Stimulated activated CD8-positive, alpha-beta memory T cell treated with anti-CD3 and anti-CD28 coated beads, Interleukin-12 subunit alpha, Interleukin-12 subunit beta, amount 100 ng/mL, for 24 hours (primary cell): ENCODE measurements around the gene UBQLN4.
"Not testable (repeated sequence)": the region's sequence is repeated elsewhere in the genome, so short reads cannot be mapped to it uniquely, and the experiment has no call there.

ENCODE experiments used
- DNase-seq: peaks from one replicate; pipeline ENCODE4 v3.0.0-alpha.2; 2020; ENCODE audit errors: extremely low read depth

UBQLN4 gene

DNA sequence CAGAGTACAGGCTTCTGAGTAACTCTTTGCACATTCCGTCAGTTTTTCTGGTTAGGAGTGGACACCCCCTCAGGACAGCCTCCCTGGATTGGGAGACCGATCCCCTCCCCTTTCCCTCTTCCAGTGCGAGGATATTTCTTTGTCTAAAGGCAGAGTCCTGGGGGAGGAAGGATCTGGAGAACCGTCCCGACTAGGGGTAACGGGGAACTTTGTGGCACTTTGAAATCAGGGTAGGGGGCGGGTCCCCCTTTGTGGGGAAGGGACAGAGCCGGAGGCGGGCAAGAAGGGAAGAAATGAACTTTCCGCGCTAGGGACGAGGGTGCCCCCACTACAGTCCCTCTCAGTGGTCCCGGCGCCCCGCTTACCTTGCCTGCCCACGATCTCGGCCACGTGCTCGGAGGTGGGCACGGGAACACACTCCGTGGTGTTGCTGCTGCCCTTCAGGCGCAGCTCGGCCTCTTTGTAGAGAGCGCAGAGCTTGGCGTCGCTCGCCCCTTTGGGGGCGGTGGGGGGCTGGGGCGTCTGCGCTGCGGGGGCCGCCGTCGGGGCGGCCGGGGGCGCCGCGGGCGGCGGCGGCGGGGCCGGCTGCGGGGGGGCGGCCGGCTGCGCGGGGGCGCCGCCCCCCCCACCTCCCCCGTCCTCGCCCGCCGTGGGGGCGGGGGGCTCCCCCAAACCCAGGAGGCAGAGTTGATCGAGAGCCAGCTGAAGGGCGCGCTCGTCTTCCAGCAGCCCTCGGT is 27.8 kb upstream of the UBQLN4 start:
- DNase-seq = no peak

DNA sequence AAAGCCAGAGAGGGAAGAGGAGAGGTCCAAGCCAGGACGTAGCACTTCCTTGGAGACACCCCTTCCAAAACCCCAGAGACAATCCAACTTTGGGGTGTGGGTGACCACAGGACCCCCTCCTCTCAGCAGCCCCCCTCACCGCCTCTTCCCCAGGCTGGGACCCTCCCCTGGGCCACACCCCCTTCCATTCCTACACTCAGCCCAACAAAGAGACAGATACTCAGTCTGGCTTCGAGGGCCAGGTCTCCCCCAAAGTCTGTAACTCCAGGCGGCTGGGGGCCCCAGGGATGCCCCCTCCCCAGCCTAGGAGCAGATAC is 27.2 kb upstream of the UBQLN4 start:
- DNase-seq = no peak

- DNase-seq = no peak
Observed at GRCh38 chr1:156080241-156080862, 26.8 kb upstream of the UBQLN4 start.

GRCh38 chr1:156079762-156080161 is 26.2 kb upstream of the UBQLN4 start:
- no peak for DNase-seq

DNA sequence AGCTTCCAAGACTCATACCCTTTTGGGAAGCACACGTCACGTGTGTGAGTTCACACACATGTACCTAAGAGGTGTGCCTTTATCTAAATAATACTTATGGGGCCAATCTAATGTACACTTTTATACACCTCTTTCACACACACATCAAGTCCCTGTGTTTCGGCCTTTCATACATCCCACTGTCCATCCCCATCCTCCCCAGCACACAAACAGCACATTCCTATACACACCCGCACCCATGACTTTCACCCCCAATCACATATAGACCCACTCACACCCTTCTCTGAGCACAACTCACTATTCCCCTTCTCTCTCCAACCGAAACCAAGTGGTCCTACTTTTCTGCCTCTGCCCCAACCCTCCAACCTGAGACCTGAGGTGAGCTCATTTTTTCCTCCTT is 25.1 kb upstream of the UBQLN4 start:
- no peak for DNase-seq

DNA sequence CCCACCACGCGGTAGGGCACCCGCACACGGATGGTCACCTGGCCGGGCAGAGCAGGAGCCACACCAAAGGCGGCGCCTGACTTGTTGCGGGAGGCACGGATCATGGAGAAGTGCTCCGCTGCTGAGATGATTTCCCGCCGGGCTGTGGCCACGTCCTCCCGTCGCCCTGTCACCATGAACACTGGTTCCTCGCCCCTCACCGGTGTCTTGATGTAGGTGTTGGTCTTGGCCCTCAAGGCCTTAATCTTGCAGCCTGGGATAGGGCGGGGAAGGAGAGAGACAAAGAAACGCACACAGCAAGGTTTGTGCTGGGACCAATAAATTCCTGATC is 23.8 kb upstream of the UBQLN4 start:
- no peak for DNase-seq

DNA sequence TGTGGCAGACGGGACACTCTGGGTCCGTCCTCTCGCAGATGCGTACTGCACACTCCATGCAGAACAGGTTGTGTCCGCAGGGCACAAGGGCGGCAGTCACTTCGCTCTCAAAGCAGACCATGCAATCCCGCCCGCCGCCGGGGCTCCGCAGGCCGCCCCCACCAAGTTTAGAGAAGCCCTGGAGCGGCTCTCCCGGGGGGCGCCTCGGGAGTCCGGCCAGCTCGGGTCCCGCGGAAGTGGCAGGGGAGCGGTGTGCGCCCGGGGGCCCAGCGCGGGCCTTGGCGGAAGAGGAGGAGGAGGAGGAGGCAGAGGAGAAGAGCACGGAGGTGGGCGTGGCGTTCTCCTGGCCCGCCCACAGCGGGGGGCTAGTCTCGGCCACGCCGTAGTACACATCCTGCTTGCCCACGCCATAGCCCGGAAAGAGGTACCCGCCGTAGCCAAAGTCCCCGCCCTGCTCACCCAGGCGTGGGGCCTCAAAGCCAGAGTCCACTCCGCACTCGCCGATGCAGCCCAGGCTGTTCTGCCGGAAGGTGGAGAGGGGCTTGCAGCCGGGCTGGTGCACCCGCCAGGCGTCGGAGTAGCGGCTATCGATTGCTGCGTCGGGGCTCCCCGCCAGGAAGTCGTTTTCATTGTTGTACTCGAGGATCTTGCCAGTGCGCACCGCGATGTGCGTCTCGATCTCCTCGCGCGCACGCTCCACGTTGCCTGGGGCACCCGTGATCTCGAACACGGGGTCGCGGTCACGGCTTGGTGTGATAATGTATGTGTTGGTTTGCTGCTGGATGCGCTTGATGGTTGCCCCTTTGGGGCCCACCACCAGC is 23.2 kb upstream of the UBQLN4 start:
- DNase-seq = no peak

GRCh38 chr1:156075775-156076204 is 22.2 kb upstream of the UBQLN4 start:
- DNase-seq = no peak

GRCh38 chr1:156075162-156075561 is 21.6 kb upstream of the UBQLN4 start:
- DNase-seq = no peak

DNA sequence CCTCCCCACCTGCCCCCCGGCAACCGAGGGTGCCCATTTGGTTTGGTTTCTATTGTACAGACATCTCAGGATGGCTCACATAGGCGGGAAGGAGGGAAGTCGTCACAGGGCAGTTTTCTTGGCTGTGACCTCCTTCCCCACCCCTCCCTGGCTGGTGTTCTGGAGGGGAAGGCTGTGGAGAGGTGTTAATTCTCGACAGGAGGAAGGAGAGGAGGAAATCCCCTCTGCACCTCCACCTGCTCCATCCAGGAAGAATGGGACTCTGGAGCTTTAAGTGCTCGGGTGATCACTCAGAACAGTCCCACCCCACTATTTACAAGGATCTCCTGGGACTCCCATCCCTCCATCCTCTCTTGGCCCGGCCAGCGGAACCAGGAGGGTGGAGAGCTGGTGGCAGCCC is 21.1 kb upstream of the UBQLN4 start:
- DNase-seq = no peak

DNA sequence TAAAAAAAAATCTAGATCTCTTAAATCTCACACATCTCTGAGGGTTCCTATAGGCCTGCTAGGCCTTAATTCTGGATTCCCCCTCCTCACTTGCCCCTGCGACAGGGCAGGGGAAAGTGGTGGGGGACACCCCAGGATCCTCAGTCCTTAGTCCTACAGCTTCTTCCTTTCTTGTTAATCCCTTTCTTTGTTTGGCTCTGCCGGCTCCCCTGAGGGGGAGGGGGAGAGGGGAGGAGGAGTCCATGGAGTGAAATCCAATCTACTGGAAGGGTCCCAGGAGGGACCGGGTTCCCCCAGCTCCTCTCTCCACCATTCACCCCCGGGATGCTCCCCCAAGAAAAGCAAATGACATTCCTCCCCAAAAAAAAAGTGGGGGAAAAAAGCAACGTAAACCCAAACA is 20.1 kb upstream of the UBQLN4 start:
- DNase-seq = no peak

DNA sequence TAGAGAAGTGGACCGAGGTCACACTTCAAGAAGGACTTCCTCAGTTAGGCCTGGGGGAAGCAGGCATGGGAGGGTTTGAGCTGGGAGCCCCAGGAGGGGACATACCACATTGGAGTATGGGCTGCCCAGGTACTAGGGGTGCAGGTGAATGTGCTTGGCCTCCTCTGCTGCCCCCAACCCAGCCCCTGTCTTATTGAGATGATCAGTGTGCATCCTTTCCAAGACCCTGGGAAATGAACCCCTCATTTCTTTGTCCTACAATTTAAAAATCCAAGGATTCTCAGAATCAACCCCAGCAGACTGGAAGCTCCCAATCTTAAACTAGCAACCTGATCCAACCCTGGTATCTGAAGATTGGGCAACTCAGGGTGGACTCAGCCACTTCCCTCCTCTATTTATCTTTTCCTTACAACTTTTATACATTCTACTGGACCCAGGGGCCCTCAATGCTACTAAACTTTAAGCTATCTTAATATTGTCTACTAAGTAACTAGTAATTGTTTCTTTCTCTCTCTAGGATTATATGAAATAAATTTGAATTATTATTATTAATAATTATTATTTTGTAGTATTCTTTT is 19.6 kb upstream of the UBQLN4 start:
- no peak for DNase-seq

DNA sequence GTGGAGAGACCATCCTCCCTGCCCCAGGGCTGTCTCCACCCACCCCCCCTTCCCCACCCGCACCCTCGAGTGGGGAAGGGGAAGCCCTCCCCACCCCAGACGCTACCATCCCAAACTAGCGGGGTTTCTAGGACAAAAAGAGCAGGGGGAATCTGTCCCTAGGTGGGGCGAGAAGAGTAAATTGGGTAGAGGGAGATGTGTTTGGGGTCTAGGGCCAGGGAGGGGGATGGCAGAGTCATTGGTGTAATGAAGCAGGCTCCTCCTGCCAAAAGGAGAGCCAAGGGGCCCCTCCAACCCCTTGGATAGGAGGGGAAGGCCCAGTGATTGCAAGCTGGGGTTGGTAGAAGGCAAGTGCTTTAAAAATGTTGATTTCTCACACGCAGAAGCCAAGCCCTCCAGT is 18.7 kb upstream of the UBQLN4 start:
- no peak for DNase-seq

GRCh38 chr1:156071332-156071816 is 17.8 kb upstream of the UBQLN4 start:
- not testable (repeated sequence) for DNase-seq

DNA sequence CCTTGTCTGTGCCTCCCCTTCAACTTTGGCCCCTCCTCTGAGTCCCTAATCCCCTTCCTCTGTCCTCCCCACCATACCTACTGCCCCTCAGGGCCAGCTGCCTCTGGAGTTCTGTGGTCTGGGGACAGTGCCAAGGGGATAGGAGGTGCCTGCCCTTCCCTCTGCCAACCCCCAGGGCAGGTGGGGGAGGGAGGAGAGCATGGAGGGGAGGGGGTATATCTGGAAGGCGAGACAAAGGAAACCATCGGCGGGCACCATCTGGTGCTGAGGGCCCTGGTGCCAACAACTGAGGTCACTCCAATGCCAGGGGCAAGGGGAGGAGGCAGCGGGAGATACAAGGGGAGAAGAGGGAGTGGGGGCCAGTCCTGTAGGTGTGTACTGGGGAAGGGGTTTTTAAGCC is 16.9 kb upstream of the UBQLN4 start:
- DNase-seq = no peak

- DNase-seq = no peak
Observed at GRCh38 chr1:156069490-156070455, 16.2 kb upstream of the UBQLN4 start.

- no peak for DNase-seq
Observed at GRCh38 chr1:156067262-156067661, 13.7 kb upstream of the UBQLN4 start.

DNA sequence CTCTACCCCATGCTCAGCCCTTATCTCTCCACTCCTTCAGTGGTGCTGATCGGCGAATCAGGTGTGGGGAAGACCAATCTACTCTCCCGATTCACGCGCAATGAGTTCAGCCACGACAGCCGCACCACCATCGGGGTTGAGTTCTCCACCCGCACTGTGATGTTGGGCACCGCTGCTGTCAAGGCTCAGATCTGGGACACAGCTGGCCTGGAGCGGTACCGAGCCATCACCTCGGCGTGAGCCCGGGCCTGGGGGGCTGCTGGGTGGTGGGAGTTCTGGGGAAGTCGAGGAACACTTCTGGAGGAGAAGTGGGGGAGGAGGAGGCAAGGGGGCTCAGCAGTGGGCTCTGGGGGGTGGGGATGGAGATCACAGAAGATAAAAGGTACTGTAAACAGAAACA is 12.3 kb upstream of the UBQLN4 start:
- no peak for DNase-seq

GRCh38 chr1:156065212-156065611 is 11.6 kb upstream of the UBQLN4 start:
- DNase-seq = no peak

GRCh38 chr1:156064615-156065014 is 11.0 kb upstream of the UBQLN4 start:
- DNase-seq = no peak

DNA sequence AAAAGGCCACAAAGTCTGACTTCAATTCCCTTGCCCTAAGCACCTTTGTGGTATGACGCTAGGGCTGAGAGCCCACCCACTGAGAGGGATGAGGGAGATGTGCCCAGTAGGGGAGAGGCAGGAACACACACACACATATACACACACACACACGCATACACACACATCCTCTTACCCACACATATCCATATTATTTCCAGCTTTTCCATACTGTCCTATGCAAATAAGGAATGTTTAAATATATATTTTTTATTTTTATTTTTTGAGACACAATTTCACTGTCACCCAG is 10.3 kb upstream of the UBQLN4 start:
- no peak for DNase-seq

DNA sequence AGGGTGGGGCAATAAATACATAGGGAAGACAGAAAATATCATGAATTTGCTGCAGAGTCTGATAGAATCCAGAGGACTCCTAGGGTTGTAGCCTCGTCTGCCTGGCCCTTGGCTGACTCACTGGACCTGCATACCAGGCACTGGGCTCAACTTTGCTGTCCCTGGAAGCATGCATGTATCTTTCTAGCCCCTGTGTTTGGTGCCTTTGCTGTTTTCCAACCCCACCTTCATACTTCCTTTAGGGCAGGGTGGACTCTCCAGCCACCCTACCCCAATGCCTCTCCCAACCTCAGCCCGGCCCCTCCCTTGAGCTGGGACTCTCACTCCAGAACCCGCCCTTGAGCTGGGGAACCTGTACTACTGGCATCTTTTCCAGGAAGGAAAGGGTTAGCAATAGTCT is 8.6 kb upstream of the UBQLN4 start:
- no peak for DNase-seq
